ENCODE results near the gene KRT1.

- TF ChIP-seq POLR2A (IDR thresholded peaks at IDR 0.05; ENCODE audit: low read length): no peak
- no peak for TF ChIP-seq GATA1 (IDR thresholded peaks at IDR 0.05; ENCODE audit: low read depth, low read length)
Observed at GRCh38 chr12:52676163-52676562, 4.0 kb downstream of the KRT1 start.

All from erythroblast (primary cell).